Heart right ventricle (tissue), 16 donors: ENCODE results near the gene SEC23B. TPM values are rescaled to one million over a fixed set of nuclear protein-coding genes. Genes with fewer than 3 reads are reported as not detected.

Experiments used
- ATAC-seq, 8 donors: fragments of 200-7000 bp; cut with Tn5 transposase; one replicate each; pipeline ENCODE4 v1.9.1; 2020; ENCODE audit warnings: mild to moderate bottlenecking in 8 of 8, moderate library complexity in 8 of 8, moderate number of reproducible peaks in 1 of 8
- DNase-seq, 2 donors: peaks; one replicate each; pipeline ENCODE4 v3.0.0-alpha.2; 2020
- H3K27ac ChIP-seq, 10 donors: fragments of 200-600 bp; sonication (generic) in 2 of 10; one replicate each; pipeline versions ENCODE4 v1.5.0 to v1.8.0; 2020 to 2022; ENCODE audit warnings: mild to moderate bottlenecking in 3 of 10
- H3K27me3 ChIP-seq, 7 donors: fragments of 200-600 bp; one replicate each; pipeline ENCODE4 v1.8.0; 2021 to 2022; ENCODE audit warnings: mild to moderate bottlenecking in 2 of 7
- H3K36me3 ChIP-seq, 9 donors: fragments of 200-600 bp; sonication (generic) in 1 of 9; one replicate each; pipeline versions ENCODE4 v1.5.0 to v1.8.0; 2020 to 2022; ENCODE audit warnings: mild to moderate bottlenecking in 2 of 9
- H3K4me1 ChIP-seq, 9 donors: fragments of 200-600 bp; sonication (generic) in 1 of 9; one replicate each; pipeline versions ENCODE4 v1.5.0 to v1.8.0; 2020 to 2022; ENCODE audit warnings: mild to moderate bottlenecking in 4 of 9
- H3K4me3 ChIP-seq, 10 donors: fragments of 200-600 bp; sonication (generic) in 2 of 10; one replicate each; pipeline versions ENCODE4 v1.5.0 to v1.8.0; 2020 to 2022; ENCODE audit warnings: mild to moderate bottlenecking in 7 of 10, moderate library complexity in 2 of 10
- H3K9me3 ChIP-seq, 11 donors: fragments of 200-600 bp in 10 of 11; sonication (generic) in 2 of 11; one replicate each; pipeline versions ENCODE4 v1.5.0 to v1.8.0; 2013 to 2022; ENCODE audit warnings: mild to moderate bottlenecking in 2 of 11, control low read depth in 1 of 11, moderate library complexity in 1 of 11
- CTCF ChIP-seq, 9 donors: fragments of 200-600 bp; sonication (generic) in 2 of 9; IDR thresholded peaks; one replicate each; pipeline versions ENCODE4 v1.5.0 to v1.8.0; 2021 to 2022; ENCODE audit warnings: antibody characterized with exemption in 9 of 9, mild to moderate bottlenecking in 5 of 9, moderate library complexity in 1 of 9
- WGBS, 2 donors: extraction: QIAGEN DNeasy Blood & Tissue Kit; methylation state at CpG; one replicate each; pipeline ENCODE4 v1.1.7; 2013; ENCODE audit warnings: inconsistent platforms in 1 of 2; 5-methylcytosine and 5-hydroxymethylcytosine counted together
- intact Hi-C, 10 donors: fragments of 100-400 bp; cut with DNase I; formaldehyde crosslinking; loops; one replicate each; pipeline versions ENCODE4 v1.11.1 to v1.14.2; 2022
- polyA plus RNA-seq, 2 donors: library from polyadenylated mRNA; stranded (reverse); fragments of 200-250 nt; gene quantifications; one replicate each; pipeline ENCODE4 v1.2.3, GENCODE V29; 2013
- total RNA-seq, 10 donors: library from RNA; stranded (reverse); fragmentation: NEBNext Ultra II Directional in 3 of 10; extraction: Animal tissue kit (Norgen Biotek cat#: 25700) in 3 of 10; gene quantifications; one replicate each; pipeline versions ENCODE4 v1.2.1 to v1.2.4, GENCODE V29; 2021 to 2023
- donor health status: Arrhythmogenic right ventricular cardiomyopathy.
- donor health status: ischemic (EF 13 %, LVEDD 7.1; RV severe dilation, severe dysfunction).
- donor health status: healthy with polysubstance abuse.
- donor health status: DM: no; HTN: yes; CAD: no.
- donor health status: DM: no; HTN: no; CAD: no.
- donor health status: ischemic (EF 25% LVEDD 6.9; RV normal size, moderate dysfunction).
- donor health status: ischemic (EF 25% LVEDD 5.7; RV mildly dilated, moderate dysfunction).
- donor health status: healthy.
- donor health status: DM: yes; HTN: yes; CAD: no.
- donor health status: Ischemic cardiomyopathy.
- donor health status: ischemic (EF 35%, LVEDD 5.7; RV mildly dilated, moderate dysfunction).
- donor health status: nonischemic (EF 11% LVEDD 7.7; RV severe dilation, severe dysfunction).
- donor health status: DM: yes; HTN: yes; CAD: no.
- donor health status: PGD.
- donor health status: ischemic (EF 29% LVEDD 5.4; RV normal size, mild dysfunction).
- donor health status: nonischemic (EF 23%, LVEDD 6.1; RV moderate dilation, normal function).

Gene SEC23B
- total and polyA plus RNA-seq, 12 donors: 2.6 to 20.5 (median 10.6) TPM

- ATAC-seq: no peak
- Histone ChIP-seq H3K27me3 (no peaks in the 10 kb centered on the region), H3K4me3 (no peak overlapping the region), H3K36me3 (peaks cover 0 to 98% (median 27%) of the 10 kb centered on the region in 9 donors), H3K4me1 (peaks cover 0 to 7% (median 0%) of the 10 kb centered on the region in 9 donors), H3K27ac (no peak overlapping the region), H3K9me3 (no peaks in the 10 kb centered on the region)
- intact Hi-C loops: no loop called here
- TF ChIP-seq CTCF (IDR thresholded peaks at IDR 0.05): no peak
- WGBS, 2 donors: 96 to 97% methylated on average over 4 of the region's 4 CpGs
- no peak for DNase-seq
These were observed 35.5 kb downstream of the SEC23B start for GRCh38 chr20:18543216-18543615.

- H3K36me3 ChIP-seq: peaks cover 0 to 98% (median 33%) of the 10 kb centered on the region in 9 donors
- 58 to 76% methylated on average over 7 of the region's 7 CpGs for WGBS, 2 donors
- ATAC-seq: peak in 3 of 8 donors; percentile 50 to 83 (median 78)
- intact Hi-C loops: no loop called here
- H3K9me3 ChIP-seq: no peaks in the 10 kb centered on the region
- peak; percentile 17 to 18 for DNase-seq
- no peak overlapping the region for H3K4me3 ChIP-seq
- no peak for TF ChIP-seq CTCF (IDR thresholded peaks at IDR 0.05)
- H3K27me3 ChIP-seq: no peaks in the 10 kb centered on the region
- H3K27ac ChIP-seq: no peak overlapping the region
- peaks cover 0 to 7% (median 0%) of the 10 kb centered on the region in 9 donors for H3K4me1 ChIP-seq
These were observed 36.2 kb downstream of the SEC23B start for GRCh38 chr20:18543932-18544331.

- H3K4me1 ChIP-seq: peaks cover 0 to 7% (median 0%) of the 10 kb centered on the region in 9 donors
- DNase-seq (no peak), ATAC-seq (no peak)
- no peak overlapping the region for H3K4me3 ChIP-seq
- peaks cover 0 to 100% (median 32%) of the 10 kb centered on the region in 9 donors for H3K36me3 ChIP-seq
- no peak for TF ChIP-seq CTCF (IDR thresholded peaks at IDR 0.05)
- no peaks in the 10 kb centered on the region for H3K27me3 ChIP-seq
- intact Hi-C loops: no loop called here
- no peak overlapping the region for H3K27ac ChIP-seq
- H3K9me3 ChIP-seq: no peaks in the 10 kb centered on the region
- 100% methylated on average over 1 of the region's 1 CpG for WGBS, 2 donors
These were observed 37.8 kb downstream of the SEC23B start for GRCh38 chr20:18545566-18545965.

- DNase-seq: no peak
- TF ChIP-seq CTCF (IDR thresholded peaks at IDR 0.05): no peak
- Histone ChIP-seq H3K4me1 (peaks cover 0 to 7% (median 0%) of the 10 kb centered on the region in 9 donors), H3K27me3 (no peaks in the 10 kb centered on the region), H3K36me3 (peaks cover 0 to 100% (median 37%) of the 10 kb centered on the region in 9 donors), H3K4me3 (no peak overlapping the region), H3K27ac (no peak overlapping the region), H3K9me3 (no peaks in the 10 kb centered on the region)
- ATAC-seq: no peak
- 88 to 97% methylated on average over 3 of the region's 3 CpGs for WGBS, 2 donors
- intact Hi-C loops: no loop called here
These were observed 40.7 kb downstream of the SEC23B start for GRCh38 chr20:18548465-18548864.
